HEK293 (cell line): ENCODE data around the gene FMNL1.
A peak's percentile ranks its signal among the peaks of the same experiment; 100 is the strongest.

Source experiments
- GLIS1 ChIP-seq: fragments of 450-650 bp; formaldehyde crosslinking; IDR thresholded peaks from 2 replicates; pipeline ENCODE4 v1.5.1; 2016; ENCODE audit warnings: missing biosample characterization, missing genetic modification characterization
- HOXC10 ChIP-seq: sonication (generic); formaldehyde crosslinking; IDR thresholded peaks from 2 replicates; pipeline ENCODE4 v1.8.1; 2023; ENCODE audit warnings: mild to moderate bottlenecking, missing genetic modification reagents
- KLF1 ChIP-seq: fragments of 450-650 bp; formaldehyde crosslinking; IDR thresholded peaks from 2 replicates; pipeline ENCODE4 v1.5.1; 2016; ENCODE audit warnings: missing biosample characterization, missing genetic modification characterization
- KLF9 ChIP-seq: fragments of 450-650 bp; formaldehyde crosslinking; IDR thresholded peaks from 2 replicates; pipeline ENCODE4 v1.5.1; 2016; ENCODE audit warnings: missing biosample characterization, missing genetic modification characterization, low read depth
- PRDM6 ChIP-seq: fragments of 450-650 bp; formaldehyde crosslinking; IDR thresholded peaks from 2 replicates; pipeline ENCODE4 v1.5.1; 2017; ENCODE audit warnings: missing biosample characterization, missing genetic modification characterization
- SP3 ChIP-seq: fragments of 450-650 bp; formaldehyde crosslinking; IDR thresholded peaks from 2 replicates; pipeline ENCODE4 v1.5.1; 2016; ENCODE audit warnings: missing biosample characterization, missing genetic modification characterization
- SP7 ChIP-seq: fragments of 450-650 bp; formaldehyde crosslinking; IDR thresholded peaks from 2 replicates; pipeline ENCODE4 v1.5.1; 2016; ENCODE audit warnings: missing biosample characterization, missing genetic modification characterization
- ZBTB7A ChIP-seq: fragments of 450-650 bp; formaldehyde crosslinking; IDR thresholded peaks from 2 replicates; pipeline ENCODE4 v1.5.1; 2016; ENCODE audit warnings: low read depth, missing biosample characterization, missing genetic modification characterization
- ZFHX2 ChIP-seq: fragments of 450-650 bp; formaldehyde crosslinking; conservative IDR thresholded peaks from 2 replicates; pipeline ENCODE4 v1.5.1; 2016; ENCODE audit warnings: missing biosample characterization, missing genetic modification characterization
- ZNF114 ChIP-seq: fragments of 450-650 bp; formaldehyde crosslinking; IDR thresholded peaks from 2 replicates; pipeline ENCODE4 v1.5.0; 2017; ENCODE audit warnings: missing biosample characterization, missing genetic modification characterization
- ZNF132 ChIP-seq: fragments of 450-650 bp; formaldehyde crosslinking; IDR thresholded peaks from 2 replicates; pipeline ENCODE4 v1.5.1; 2017; ENCODE audit warnings: missing biosample characterization, missing genetic modification characterization, borderline replicate concordance
- ZNF214 ChIP-seq: fragments of 450-650 bp; formaldehyde crosslinking; IDR thresholded peaks from 2 replicates; pipeline ENCODE4 v1.5.1; 2017; ENCODE audit warnings: missing biosample characterization, mild to moderate bottlenecking, missing genetic modification characterization, borderline replicate concordance
- ZNF302 ChIP-seq: fragments of 450-650 bp; formaldehyde crosslinking; IDR thresholded peaks from 2 replicates; pipeline ENCODE4 v1.5.1; 2016; ENCODE audit warnings: missing biosample characterization, missing genetic modification characterization, low read depth
- ZNF324 ChIP-seq: fragments of 450-650 bp; formaldehyde crosslinking; IDR thresholded peaks from 2 replicates; pipeline ENCODE4 v1.5.1; 2016; ENCODE audit warnings: missing biosample characterization, missing genetic modification characterization
- ZNF37A ChIP-seq: fragments of 450-650 bp; IDR thresholded peaks from 2 replicates; pipeline ENCODE4 v1.5.1; 2018; ENCODE audit warnings: missing biosample characterization, missing genetic modification characterization
- ZNF394 ChIP-seq: fragments of 450-650 bp; formaldehyde crosslinking; IDR thresholded peaks from 2 replicates; pipeline ENCODE4 v1.5.1; 2016; ENCODE audit warnings: missing biosample characterization, missing genetic modification characterization, mild to moderate bottlenecking, moderate library complexity, borderline replicate concordance
- ZNF423 ChIP-seq: fragments of 450-650 bp; formaldehyde crosslinking; IDR thresholded peaks from 2 replicates; pipeline ENCODE4 v1.5.1; 2016; ENCODE audit warnings: missing biosample characterization, missing genetic modification characterization
- ZNF433 ChIP-seq: fragments of 450-650 bp; formaldehyde crosslinking; IDR thresholded peaks from 2 replicates; pipeline ENCODE4 v1.5.1; 2016; ENCODE audit warnings: missing biosample characterization, missing genetic modification characterization, low read depth
- ZNF449 ChIP-seq: fragments of 450-650 bp; formaldehyde crosslinking; IDR thresholded peaks from 2 replicates; pipeline ENCODE4 v1.5.1; 2017; ENCODE audit warnings: missing biosample characterization, mild to moderate bottlenecking, missing genetic modification characterization, moderate library complexity
- ZNF510 ChIP-seq: fragments of 450-650 bp; formaldehyde crosslinking; IDR thresholded peaks from 2 replicates; pipeline ENCODE4 v1.5.1; 2018; ENCODE audit warnings: mild to moderate bottlenecking, missing genetic modification characterization, missing biosample characterization; ENCODE audit not compliant: insufficient replicate concordance
- ZNF530 ChIP-seq: fragments of 450-650 bp; formaldehyde crosslinking; IDR thresholded peaks from 2 replicates; pipeline ENCODE4 v1.5.1; 2016; ENCODE audit warnings: low read depth, missing biosample characterization, missing genetic modification characterization
- ZNF600 ChIP-seq: fragments of 450-650 bp; formaldehyde crosslinking; IDR thresholded peaks from 2 replicates; pipeline ENCODE4 v1.5.1; 2016; ENCODE audit warnings: missing biosample characterization, missing genetic modification characterization
- ZNF621 ChIP-seq: fragments of 450-650 bp; formaldehyde crosslinking; IDR thresholded peaks from 2 replicates; pipeline ENCODE4 v1.5.1; 2017; ENCODE audit warnings: missing biosample characterization, missing genetic modification characterization
- ZNF629 ChIP-seq: fragments of 450-650 bp; formaldehyde crosslinking; IDR thresholded peaks from 2 replicates; pipeline ENCODE4 v1.5.1; 2017; ENCODE audit warnings: missing biosample characterization, missing genetic modification characterization
- ZNF704 ChIP-seq: fragments of 450-650 bp; formaldehyde crosslinking; IDR thresholded peaks from 2 replicates; pipeline ENCODE4 v1.5.1; 2016; ENCODE audit warnings: missing biosample characterization, missing genetic modification characterization
- ZNF747 ChIP-seq: fragments of 450-650 bp; formaldehyde crosslinking; IDR thresholded peaks from 2 replicates; pipeline ENCODE4 v1.5.1; 2016; ENCODE audit warnings: missing biosample characterization, missing genetic modification characterization
- ZSCAN30 ChIP-seq: fragments of 450-650 bp; IDR thresholded peaks from 2 replicates; pipeline ENCODE4 v1.5.1; 2018; ENCODE audit warnings: missing biosample characterization, mild to moderate bottlenecking, missing genetic modification characterization, moderate library complexity
- TF ChIP-seq, protein P1 (sequence below): fragments of 450-650 bp; formaldehyde crosslinking; IDR thresholded peaks from 2 replicates; pipeline ENCODE4 v1.5.1; 2016; ENCODE audit warnings: missing biosample characterization, missing genetic modification characterization
- TF ChIP-seq, protein P2 (sequence below): fragments of 450-650 bp; formaldehyde crosslinking; IDR thresholded peaks from 2 replicates; pipeline ENCODE4 v1.5.1; 2016; ENCODE audit warnings: missing biosample characterization, missing genetic modification characterization
- TF ChIP-seq, protein P3 (sequence below): fragments of 450-650 bp; formaldehyde crosslinking; IDR thresholded peaks from 2 replicates; pipeline ENCODE4 v1.5.1; 2016; ENCODE audit warnings: missing biosample characterization, missing genetic modification characterization

The FMNL1 gene

DNA sequence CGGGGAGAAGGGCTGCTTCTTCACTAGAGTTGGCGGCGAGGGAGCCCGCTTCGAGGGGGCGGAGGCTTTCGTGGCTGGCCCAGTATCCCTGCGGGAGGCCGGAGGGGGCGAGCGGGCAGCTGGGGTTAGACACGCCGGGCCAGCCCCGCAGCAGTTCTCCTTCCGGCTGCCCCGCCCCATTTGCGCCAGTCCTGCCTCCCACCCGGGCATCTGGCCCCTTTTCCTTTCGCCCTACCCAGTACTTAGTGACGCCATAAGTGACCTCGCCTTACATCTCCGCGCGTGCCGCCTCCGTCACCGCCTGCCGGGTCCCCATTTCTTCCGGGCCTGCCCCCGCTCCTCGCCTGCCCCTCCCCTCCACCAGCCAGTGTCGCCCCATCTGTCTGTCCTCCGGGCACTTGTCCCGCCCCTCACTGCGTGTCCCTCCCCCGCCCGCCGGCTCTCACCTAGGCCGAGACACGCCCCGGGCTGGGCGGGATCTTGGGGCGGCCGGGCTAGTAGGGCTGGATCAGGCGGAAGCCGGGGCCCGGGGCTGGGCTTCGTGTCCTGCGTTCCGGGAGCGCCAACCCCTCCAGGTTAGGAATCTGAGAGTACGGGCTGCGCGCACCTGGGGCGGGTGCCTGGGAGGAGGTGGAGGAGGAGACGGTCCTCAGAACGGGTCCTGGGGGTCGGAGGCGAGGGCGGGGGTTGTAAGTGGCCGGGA lies 25.9 kb downstream of the FMNL1 start (continued):
- TF ChIP-seq ZNF302 (tag by site-specific recombination), result no peak
- TF ChIP-seq ZNF114 (tag by site-specific recombination), result no peak
- no peak; the same call in 1 of the 2 replicates for TF ChIP-seq ZNF423 (tag by site-specific recombination)
- TF ChIP-seq ZFHX2 (tag by site-specific recombination), result peak; percentile 93
- TF ChIP-seq ZNF621 (tag by site-specific recombination), result no peak
- no peak for TF ChIP-seq ZNF37A
- TF ChIP-seq ZNF214, result no peak
- peak; percentile 94 for TF ChIP-seq KLF9 (tag by site-specific recombination)
- TF ChIP-seq KLF1 (tag by site-specific recombination), result peak; percentile 97
- no peak for TF ChIP-seq ZNF433
- no peak for TF ChIP-seq HOXC10 (CRISPR knock-in tag)
- no peak for TF ChIP-seq PRDM6 (tag by site-specific recombination)
- TF ChIP-seq ZNF530, result no peak
- no peak for TF ChIP-seq ZNF132 (tag by site-specific recombination)
- TF ChIP-seq ZNF600, result peak; percentile 46; the same call in 1 of the 2 replicates
- no peak for TF ChIP-seq ZNF394 (tag by site-specific recombination)
- TF ChIP-seq, protein P1, sequence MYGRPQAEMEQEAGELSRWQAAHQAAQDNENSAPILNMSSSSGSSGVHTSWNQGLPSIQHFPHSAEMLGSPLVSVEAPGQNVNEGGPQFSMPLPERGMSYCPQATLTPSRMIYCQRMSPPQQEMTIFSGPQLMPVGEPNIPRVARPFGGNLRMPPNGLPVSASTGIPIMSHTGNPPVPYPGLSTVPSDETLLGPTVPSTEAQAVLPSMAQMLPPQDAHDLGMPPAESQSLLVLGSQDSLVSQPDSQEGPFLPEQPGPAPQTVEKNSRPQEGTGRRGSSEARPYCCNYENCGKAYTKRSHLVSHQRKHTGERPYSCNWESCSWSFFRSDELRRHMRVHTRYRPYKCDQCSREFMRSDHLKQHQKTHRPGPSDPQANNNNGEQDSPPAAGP, result peak; percentile 98
- 0 out of 2 replicates have a peak, but pooled peaks have one; percentile 61 for TF ChIP-seq ZSCAN30 (tag by site-specific recombination)
- peak; percentile 76 for TF ChIP-seq ZNF449 (tag by site-specific recombination)
- TF ChIP-seq, protein P2, sequence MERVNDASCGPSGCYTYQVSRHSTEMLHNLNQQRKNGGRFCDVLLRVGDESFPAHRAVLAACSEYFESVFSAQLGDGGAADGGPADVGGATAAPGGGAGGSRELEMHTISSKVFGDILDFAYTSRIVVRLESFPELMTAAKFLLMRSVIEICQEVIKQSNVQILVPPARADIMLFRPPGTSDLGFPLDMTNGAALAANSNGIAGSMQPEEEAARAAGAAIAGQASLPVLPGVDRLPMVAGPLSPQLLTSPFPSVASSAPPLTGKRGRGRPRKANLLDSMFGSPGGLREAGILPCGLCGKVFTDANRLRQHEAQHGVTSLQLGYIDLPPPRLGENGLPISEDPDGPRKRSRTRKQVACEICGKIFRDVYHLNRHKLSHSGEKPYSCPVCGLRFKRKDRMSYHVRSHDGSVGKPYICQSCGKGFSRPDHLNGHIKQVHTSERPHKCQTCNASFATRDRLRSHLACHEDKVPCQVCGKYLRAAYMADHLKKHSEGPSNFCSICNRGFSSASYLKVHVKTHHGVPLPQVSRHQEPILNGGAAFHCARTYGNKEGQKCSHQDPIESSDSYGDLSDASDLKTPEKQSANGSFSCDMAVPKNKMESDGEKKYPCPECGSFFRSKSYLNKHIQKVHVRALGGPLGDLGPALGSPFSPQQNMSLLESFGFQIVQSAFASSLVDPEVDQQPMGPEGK (tag by site-specific recombination), result peak; percentile 99
- peak; percentile 61; the same call in 1 of the 2 replicates for TF ChIP-seq ZNF324
- no peak for TF ChIP-seq ZNF510
- no peak for TF ChIP-seq ZNF747 (tag by site-specific recombination)
- TF ChIP-seq SP3 (tag by site-specific recombination), result peak; percentile 99
- TF ChIP-seq, protein P3, sequence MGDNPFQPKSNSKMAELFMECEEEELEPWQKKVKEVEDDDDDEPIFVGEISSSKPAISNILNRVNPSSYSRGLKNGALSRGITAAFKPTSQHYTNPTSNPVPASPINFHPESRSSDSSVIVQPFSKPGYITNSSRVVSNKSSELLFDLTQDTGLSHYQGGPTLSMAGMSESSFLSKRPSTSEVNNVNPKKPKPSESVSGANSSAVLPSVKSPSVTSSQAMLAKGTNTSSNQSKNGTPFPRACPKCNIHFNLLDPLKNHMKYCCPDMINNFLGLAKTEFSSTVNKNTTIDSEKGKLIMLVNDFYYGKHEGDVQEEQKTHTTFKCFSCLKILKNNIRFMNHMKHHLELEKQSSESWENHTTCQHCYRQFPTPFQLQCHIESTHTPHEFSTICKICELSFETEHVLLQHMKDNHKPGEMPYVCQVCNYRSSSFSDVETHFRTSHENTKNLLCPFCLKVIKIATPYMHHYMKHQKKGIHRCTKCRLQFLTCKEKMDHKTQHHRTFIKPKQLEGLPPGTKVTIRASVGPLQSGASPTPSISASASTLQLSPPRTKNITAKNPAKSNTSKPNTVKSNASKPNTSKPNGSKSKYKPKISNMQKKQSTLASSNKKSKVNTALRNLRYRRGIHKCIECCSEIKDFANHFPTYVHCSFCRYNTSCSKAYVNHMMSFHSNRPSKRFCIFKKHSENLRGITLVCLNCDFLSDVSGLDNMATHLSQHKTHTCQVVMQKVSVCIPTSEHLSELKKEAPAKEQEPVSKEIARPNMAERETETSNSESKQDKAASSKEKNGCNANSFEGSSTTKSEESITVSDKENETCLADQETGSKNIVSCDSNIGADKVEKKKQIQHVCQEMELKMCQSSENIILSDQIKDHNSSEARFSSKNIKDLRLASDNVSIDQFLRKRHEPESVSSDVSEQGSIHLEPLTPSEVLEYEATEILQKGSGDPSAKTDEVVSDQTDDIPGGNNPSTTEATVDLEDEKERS (tag by site-specific recombination), result no peak
- no peak for TF ChIP-seq ZNF704
- TF ChIP-seq ZNF629 (tag by site-specific recombination), result peak; percentile 100
- peak; percentile 99 for TF ChIP-seq SP7
- peak; percentile 93 for TF ChIP-seq GLIS1 (tag by site-specific recombination)
- TF ChIP-seq ZBTB7A, result peak; percentile 58; the same call in 1 of the 2 replicates
